Hematopoietic multipotent progenitor cell treated with erythropoietin and hydrocortisone succinate and interleukin-3 and kit ligand, for 8 days (in vitro differentiated cells): ENCODE results near the gene TBX1.

Source experiments
- DNase-seq: peaks from one replicate; pipeline ENCODE4 v3.0.0-alpha.2; 2015

Gene TBX1

DNA sequence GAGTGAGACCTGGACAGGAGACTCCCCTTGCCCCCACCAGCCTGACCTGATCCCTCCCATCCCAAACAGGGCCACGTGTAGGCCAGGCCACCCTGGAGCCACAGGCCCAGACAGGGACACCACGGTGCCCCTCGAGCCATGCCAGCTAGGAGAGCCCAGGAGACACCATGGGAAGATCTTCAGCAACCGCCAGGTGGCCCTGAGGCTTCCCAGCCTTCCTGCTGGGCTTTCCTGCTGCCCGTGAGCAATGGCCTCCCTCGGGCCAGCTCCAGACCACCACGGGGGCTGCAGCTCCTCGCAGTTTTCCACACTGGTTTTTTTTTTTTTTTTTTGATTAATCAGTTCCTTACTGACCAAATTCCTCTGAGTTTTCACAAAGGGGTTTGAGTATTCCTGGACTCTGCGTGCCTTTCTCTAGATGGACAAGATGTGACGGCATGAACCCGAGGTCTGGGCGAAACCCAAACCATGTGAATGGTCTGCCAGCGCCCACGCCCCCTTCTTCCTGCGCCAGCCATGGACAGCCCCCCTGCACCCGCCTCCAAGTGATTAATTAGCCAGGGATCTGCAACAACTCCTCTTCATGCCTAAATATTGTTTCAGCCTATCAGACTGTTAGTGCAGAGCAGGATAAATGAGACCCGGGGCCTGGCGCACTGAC, 40.9 kb downstream of the TBX1 start:
- no peak for DNase-seq

DNA sequence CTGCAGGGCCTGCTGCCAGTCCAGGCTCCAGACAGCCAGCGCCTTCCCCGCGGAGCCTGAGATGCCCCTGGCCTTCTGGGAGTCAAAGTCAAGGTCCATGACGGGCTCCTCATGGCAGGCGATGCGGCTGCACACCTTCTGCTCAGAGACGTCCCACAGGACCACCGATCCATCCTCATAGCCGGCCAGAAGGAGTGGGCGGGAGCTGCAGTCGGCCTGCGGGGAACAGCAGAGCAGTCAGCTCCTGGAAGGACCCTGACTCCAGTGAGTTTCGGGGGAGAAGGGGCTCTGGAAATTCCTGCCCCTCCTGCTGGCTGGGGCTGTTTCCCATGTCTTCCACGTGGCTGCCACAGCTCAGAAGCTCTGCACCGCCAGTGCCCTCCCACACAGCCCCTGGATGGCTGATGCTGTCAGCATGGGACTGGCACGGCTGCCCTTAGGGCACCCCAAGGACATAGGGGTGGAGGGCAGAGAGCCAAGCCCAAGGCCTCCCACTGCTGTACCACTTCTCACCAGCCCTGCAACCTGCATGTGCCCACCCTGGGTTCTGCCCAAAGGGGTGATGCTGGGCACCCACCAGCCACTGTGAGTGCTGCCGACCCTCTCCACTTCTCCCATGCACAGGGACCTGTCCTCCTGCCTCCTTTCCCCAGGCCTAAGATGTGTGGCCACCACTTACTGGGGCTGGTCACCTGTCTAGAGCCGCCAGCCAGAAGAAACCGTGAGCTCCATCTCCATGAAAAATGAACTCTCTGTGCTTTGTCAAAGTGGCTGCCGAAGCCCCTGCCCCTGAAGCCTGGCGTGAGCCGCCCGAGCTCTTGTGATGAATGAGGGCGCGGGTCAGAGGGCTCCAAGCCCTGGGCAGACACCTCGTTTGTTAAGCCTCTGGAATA, 41.7 kb downstream of the TBX1 start:
- DNase-seq = no peak

DNA sequence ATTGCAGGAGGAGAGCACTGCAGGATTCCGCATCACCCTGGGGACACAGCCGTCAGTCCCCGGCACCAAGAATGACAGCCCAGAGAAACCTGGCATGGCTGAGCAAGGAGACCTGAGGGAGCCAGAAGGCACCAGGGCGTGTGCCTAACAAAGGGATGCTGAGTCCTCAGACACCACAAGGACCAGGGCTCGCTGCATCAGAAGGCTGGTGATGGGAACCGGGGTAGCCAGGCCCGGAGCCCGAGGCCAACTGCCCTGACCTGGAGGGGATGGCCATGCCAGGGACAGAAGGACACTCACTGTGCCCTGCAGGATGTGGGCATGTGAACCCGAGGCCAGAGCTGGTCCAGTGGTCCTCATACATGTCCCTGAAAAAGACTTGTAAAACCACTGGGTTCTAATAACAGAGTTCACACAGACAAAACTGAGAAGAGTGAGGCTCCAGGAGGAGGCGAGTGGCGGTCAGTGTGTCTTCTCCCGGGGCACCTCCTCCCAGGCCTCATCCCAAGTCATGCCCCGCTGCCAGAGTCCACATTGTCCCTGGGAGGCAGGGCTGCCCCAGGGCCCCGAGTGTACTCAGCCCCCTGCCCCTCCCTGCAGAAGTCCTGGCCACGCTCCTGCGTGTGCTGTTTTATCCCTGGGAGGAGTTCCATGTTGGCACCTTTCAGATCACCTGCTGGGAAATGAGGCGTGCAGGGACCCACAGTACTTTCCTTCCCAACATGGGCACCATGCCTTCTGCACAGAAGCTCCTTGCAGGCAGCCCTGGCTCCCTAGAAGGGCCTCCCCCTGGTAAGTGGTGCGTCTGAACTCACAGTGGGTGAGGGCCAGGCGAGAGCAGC, 42.5 kb downstream of the TBX1 start:
- no peak for DNase-seq

DNA sequence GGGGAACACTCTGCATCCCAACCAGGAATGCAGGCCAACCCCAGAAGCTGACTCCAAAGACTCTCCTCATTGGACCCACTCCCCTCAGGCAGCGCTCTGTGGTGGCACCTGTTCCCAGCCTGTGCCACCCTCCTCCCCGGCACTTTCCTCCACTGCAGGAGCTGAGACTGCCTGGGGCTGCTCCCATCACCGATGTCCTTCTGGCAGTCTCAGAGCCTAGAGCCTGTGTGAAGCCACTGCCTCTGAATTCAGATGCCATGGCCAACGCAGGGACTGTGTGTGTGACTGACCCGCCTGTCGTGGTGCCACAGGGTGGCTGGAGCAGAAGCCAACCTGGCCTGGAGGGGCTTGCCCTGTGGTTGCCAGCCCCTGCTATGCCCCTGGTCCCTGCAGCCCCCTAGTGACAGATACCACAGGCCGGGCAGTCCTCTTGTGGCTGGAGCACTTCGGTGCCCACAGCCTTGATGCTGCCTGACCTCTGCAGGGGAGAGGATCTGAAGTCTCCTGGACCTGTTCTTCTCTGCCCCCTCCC, 43.2 kb downstream of the TBX1 start:
- no peak for DNase-seq

DNA sequence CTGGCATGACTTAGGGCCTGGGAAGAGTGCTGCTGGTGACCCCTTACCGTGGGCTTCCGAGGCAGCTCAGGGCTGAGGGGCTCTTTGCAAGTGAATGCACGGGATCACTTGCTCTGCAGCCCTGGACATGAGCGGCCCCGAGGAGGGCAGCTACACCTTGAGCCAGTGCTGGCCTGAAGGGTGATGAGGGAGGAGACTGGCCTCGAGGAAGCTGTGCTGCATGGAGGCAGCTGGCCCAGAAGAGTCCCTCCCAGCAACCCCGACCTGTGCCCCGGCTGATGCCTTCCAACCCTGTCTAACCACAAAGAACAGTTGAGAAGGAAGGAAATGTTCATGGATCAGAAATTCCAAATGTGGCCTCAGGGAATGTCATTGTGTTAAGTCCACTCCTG, 45.2 kb downstream of the TBX1 start:
- no peak for DNase-seq

DNA sequence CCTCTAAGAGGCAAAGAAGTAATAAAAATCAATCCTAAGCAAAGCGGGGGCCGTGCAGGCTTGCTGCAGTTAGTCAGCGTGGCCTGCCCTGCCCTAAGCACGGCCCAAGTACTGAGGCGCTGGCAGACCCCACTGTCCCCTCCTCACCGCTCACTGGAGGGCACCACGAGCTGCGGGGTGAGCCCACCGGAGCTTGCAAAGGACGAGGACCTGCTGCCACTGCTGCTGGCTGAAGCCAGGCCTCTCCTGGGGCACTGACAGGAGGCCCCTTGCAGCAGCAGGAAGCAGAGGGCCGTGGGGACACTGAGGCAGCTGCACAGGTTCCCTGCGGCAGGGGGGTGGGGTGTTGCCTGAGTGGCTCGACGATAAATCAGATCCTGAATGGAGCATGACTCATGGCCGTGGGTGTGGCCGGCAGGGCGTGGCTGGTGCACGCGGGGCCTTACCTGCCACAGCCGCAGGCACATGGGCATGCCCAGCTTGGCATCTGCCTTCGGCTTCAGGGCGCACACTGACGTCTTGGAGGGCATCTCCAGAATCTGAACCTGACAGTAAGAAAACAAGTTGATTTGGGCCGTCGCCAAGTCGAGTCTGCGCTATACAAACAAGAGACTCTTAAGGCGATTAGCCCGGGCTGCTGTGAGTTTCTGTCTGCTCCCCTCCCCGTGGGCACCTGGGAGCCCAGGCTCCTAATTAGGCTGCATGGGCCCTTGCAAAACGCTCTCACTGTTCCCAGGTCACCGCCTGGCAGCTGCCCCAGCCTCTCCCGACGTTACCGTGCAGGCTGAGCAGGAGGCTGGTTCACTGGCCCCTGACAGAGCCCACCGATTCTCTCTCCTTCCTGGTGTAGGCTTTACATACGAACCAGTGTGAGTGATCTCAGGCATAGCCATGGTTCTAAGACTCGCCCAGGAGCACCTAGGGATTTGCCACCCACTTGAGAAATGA, 45.9 kb downstream of the TBX1 start:
- peak; percentile 10 for DNase-seq

DNA sequence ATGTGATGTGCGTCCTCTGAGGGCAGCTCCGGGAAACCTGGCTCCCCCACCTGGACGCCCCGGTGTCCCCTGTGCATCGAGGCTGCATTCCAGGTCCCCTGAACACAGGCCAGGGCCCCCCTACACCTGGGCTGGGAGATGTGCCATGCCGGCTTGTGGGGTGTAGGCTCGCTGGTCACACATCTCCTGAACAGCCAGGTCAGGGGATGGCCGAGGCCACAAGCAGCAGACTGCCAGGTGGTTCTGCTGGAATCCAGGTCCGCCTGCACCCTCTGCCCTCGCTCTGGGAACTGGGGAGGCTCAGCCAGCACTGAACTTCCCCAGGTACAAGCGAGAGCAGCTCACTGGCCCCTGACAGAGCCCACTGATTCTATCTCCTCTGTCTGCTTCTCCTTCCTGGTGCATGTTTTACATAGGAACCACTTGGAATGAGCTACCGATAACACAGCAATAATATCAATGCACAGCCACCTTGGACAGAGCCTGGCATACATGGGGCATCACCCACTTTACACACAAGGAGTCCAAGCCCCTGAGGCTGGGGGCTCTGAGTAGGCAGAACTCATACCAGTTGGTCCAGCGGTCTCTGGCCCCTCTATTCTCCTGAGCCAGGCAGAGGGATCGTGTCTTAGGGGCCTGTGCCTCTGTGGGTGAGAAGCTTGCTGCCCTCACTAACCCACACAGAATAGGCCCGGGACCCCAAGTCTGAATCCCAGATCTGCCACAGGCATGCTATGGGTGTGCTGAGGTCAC, 46.8 kb downstream of the TBX1 start:
- DNase-seq = no peak

DNA sequence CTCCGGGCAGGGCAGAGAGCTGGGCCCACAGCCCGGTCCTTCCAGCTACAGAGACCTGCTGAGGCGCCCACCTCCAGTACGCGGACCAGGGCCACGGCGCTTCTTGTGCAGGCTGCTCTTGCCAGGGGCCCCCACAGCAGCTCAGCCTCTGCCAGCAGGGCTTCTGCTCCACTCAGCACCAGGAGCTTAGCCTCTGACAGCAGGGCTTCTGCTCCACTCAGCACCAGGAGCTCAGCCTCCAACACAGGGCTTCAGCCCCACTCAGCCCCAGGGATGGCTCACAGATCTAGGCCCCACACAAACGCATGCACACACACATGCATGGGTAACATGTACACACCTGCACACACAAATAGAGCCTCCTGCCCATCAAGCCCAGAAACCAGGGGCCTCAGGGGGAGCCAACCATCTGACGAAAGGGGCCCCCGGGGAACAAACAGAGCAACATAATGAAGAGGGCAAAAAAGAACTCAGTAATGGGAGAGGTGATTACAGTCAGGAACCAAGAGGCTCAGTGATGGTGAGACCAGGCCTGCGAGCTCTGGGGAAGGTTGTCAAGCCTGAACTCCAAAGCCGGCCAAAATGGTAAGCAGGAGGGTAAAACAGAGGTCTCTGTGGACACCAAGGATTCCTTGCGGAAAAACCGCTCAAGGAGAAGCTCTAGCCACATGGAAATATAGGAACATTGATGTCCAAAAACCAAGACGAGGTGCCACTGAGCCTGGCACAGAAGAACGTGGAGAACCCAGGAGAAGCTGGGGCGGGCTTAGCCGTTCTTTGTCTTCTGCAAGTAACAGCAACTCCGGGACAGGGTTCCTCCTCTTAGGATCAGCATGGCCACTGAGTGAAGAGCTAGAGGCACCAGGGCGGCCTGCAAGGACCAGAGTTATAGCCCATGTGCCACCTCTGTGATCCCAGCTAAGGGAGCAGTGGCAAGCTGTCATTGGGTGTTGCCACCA, 47.6 kb downstream of the TBX1 start:
- no peak for DNase-seq

DNA sequence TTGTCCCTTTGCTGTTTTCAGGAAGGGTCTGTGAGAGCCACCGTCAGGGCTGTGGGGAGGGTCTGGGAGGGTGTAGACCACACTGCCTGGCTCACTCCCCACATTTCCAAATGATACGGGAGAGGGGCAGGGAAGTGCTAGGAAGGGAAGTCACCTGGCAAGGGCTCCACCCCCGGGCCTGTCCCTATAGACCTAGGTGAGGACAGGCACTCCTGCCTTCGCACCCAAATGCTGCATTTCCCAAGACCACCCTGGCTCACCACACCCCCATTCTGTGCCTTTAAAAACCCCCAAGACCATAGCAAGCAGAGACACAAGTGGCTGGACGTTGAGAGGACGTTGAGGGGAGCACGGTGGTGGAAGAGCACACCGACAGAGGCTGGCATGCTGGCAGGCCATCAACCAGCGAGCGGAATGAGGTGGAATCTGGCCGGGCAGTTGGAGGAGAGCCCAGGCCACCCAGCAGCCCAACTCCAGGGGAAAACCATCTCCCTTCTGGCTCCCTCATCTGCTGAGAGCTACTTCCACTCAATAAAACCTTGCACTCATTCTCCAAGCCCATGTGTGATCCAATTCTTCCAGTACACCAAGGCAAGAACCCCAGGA, 48.4 kb downstream of the TBX1 start:
- no peak for DNase-seq

DNA sequence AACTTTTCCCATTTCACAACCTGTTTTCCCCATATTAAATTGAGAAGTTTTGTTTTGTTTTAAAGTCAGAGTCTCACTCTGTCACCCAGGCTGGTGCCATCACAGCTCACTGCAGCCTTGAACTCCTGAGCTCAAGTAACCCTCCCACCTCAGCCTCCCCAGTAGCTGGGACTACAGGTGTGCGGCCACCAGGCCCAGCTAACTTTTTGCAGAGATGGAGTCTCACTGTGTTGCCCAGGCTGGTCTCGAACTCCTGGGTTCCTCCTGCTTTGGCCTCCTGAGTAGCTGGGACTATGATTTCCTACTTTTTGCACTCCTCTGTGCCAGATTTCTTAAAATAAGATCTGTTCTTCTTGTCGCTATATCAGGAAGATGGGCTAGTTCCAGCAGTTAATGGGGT, 49.2 kb downstream of the TBX1 start:
- no peak for DNase-seq

DNA sequence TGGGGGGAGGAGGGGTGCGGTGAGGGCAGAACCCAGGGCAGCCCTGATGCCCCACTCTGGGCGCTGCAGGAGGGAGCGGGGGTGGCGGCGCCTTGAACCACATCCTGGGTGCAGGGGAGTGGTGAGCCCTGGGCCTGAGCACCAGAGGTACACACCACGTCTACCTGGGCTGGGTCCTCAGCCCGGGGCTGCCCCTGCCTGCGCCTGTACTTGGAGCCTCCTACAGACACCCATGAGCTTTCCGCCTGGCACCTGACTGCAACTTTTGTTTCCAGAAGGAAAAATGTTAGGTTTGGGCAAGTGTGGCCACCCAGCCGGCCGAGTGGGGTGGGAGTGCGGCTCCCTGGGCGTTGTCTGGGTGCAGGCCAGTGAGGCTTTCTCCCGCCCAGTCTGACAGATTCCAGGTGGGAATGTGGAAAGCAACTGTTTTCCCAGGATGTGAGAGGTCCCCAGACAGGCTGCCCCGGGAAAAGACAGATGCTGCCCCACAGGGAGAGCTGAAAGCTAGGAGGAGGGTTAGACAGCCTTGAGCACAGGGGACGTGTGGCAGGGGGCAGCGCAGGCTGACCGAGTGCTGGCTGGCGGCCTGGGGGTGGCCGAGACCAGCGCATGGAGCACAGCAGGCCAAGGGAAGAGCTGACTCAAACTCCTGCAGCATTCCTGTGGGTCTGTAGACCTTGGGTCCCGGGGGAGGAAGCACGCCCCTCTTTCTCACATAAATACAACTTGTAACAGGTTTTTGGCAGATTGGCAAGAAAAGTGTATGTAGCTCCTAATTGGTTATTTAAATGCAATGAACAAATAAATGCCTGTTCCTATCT, 50.0 kb downstream of the TBX1 start:
- no peak for DNase-seq

DNA sequence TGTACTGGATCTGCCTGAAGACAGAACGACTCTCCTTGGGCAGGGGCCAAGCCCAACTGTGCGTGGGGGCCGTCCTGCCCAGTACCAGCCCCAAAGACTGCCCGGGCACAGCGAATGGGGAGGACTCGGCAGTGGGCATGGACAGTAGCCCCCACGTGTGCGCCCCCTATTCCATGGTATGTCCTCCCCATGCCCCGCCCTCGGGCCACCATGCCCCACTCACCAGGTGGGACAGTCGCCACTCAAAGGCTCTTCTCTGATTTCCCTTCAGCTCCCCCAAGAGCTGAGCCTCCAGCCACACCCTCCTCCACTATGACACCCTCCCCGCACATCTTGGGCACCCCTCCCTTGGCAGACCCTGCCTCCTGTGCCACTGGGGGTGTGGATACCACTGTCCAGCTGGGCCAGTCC, 50.6 kb downstream of the TBX1 start:
- DNase-seq = no peak

DNA sequence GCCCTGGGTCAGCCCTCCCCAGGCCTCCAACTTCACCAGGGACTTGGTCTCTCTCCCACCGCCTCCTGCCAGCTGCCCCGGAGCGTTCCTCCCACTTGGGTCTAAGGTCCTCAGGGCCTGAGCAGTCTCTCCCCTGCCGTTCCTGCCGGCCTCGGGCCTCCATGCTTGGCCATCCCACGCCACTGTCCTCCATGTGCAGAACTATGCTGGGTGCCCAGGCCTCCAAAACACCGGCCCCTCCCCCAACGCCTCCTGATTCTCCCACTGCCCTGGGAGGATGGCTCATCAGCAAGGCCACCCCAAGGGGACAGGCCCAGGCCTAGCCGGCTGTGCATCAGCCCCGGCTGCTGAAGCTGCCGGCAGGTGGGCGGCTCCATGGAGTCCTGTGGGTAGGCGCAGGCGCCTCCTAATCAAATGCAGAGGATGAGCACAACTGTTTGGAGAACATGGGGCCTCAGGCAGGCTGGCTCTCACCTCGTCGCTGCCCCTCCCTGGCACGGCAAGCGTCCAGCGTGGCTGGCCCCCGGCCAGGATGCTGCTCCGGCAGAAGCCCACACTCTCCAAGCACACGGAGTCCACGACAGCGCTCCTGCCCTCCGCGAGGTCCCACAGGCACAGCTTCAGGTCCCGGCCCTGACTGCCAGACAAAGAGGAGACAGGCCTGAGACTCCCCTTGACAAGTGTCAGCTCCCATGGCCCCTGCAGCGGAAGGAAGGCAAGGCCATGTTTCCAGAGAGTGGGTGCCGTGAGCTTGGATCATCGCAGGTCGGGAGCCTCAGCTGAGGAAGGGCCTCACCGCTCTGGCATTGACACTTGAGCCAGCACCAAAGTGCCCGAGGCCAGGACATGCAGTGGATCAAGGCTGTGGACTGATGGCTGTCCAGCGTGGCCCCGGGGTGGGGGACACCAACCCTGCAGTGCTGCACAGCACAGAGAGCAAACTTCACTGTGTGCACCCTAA, 51.5 kb downstream of the TBX1 start:
- no peak for DNase-seq

DNA sequence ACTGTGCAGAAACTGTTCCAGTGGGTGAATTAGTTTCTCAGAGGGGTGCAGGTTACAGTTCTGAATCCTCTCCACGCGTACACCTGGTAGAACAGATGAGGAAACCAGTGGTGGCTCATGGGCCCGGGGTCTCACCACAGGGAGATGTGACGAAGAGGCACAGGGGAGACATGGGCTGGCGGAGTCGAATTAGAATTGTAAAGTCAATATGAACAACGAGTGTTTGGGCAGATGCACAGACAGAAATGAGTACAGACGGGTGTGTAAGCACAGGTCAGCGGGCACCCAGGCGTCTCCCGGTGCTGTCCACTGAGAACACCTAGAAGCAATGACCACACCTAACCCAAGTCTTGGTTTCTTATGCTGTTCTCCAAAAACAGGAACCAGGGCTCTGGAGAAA, 52.3 kb downstream of the TBX1 start:
- DNase-seq = no peak

DNA sequence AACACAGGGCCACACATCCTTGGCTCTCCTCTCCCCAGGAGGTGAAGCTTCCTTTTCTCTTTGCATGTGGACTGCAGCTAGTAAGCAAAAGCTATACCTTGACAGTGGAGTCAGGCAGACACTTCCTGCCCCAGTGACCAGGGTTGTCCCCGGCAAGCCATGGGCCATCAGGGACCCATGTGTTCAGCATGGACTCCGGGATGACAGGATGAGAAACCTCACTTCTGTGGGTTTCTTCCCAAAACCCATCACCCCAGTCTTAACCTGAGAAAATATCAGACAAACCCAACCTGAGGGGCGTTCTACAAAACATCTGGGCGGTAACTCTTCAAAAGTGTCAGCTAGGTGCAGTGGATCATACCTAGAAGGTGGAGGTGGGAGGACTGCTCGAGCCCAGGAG, 53.9 kb downstream of the TBX1 start:
- DNase-seq = no peak

DNA sequence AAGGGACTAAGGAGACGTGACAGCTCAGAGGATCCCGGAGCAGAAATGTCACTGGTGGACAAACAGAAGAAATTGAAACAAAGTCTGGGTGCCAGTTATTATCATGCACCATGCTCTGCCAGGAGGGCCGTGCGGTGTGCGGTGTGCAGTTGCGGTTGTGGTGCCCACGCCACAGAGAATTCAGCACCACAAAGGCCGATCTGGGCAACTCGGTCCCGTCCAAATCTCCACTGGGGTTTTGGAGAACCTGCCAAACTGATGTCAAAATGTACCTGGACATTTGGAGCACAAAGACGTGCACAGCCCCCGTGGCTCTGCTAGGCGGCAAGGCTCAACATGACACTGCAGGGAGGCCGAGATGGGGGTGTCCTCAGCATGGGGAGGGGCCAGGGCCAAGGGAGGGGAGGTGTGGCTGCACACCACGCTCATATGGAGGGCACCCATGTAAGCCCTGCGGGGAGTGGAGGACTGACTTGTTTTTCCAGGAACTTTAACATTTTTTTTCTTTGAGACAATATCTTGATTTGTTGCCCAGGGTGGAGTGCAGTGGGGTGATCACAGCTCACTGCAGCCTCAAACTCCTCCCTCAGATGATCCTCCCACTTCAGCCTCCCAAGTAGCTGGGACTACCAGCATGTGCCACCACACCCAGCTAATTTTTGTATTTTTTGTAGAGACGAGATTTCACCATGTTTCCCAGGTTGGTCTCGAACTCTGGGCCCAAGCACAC, 54.7 kb downstream of the TBX1 start:
- DNase-seq = peak; percentile 82

DNA sequence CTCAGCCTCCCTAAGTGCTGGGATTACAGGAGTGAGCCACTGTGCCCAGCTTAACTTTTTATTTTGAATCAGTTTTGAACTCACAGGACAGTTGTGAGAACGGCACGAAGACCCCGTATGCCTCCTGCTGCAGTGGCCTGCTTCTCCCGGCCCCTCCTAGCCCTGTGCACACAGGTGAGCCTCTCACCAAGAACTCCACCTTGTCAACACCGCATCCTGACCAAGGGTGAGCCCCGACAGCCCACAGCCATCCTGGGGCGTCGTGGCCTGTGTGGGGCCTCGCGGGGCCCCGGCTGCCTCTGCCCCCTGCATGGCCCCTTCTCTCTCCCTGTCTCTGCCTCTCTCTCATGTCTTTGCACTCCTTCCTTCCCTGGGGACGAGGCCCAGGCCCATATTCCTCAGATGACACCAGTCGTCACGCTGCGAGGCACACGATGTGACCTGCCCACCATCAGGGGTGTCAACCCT, 55.3 kb downstream of the TBX1 start:
- DNase-seq = no peak
